A673 (cell line): ENCODE measurements around the gene GALNT11.

Experiments
- CTCF ChIP-seq: fragments of 300-800, 200-600 bp; sonication (generic); conservative IDR thresholded peaks from 2 replicates; pipeline ENCODE4 v1.5.1; 2017; ENCODE audit warnings: low read depth, mild to moderate bottlenecking, antibody characterized with exemption, low read length, moderate library complexity, mixed read lengths
- EZH2 ChIP-seq: fragments of 200-600 bp; sonication (generic); IDR thresholded peaks from 2 replicates; pipeline ENCODE4 v1.6.1; 2017; ENCODE audit warnings: borderline replicate concordance, low read depth, mild to moderate bottlenecking, mixed read lengths, antibody characterized with exemption, low read length; ENCODE audit not compliant: poor library complexity, severe bottlenecking

- TF ChIP-seq CTCF (no peak), EZH2 (no peak)
Measured at GRCh38 chr7:152078025-152078424, 52.6 kb downstream of the GALNT11 start.
